Esophagus squamous epithelium (tissue), 5 donors: ENCODE data around the gene KCNN3. TPM values are rescaled to one million over a fixed set of nuclear protein-coding genes. Genes with fewer than 3 reads are reported as not detected.

Experiments used
- DNase-seq: peaks from one replicate; lab custom pipeline; 2025; lab: John Stamatoyannopoulos, UW
- H3K27ac ChIP-seq, 4 donors: fragments of 200-600 bp; sonication (generic); one replicate each; pipeline ENCODE4 v1.5.1; 2016 to 2019; ENCODE audit warnings: mild to moderate bottlenecking in 1 of 4
- H3K27me3 ChIP-seq, 4 donors: fragments of 200-600 bp; sonication (generic); 1 replicate in 3 of 4; 2 replicates in 1 of 4; pipeline versions ENCODE4 v1.5.1 to v1.6.0; 2017 to 2021; ENCODE audit warnings: antibody characterized with exemption in 1 of 4
- H3K36me3 ChIP-seq, 3 donors: fragments of 200-600 bp; sonication (generic); one replicate each; pipeline ENCODE4 v1.5.1; 2016 to 2019
- H3K4me1 ChIP-seq, 3 donors: fragments of 200-600 bp; sonication (generic); one replicate each; pipeline ENCODE4 v1.5.1; 2017 to 2019
- H3K4me3 ChIP-seq, 4 donors: fragments of 200-600 bp; sonication (generic); 1 replicate in 3 of 4; 2 replicates in 1 of 4; pipeline ENCODE4 v1.5.1; 2016 to 2019; ENCODE audit warnings: mild to moderate bottlenecking in 2 of 4, moderate library complexity in 1 of 4
- H3K9me3 ChIP-seq, 3 donors: fragments of 200-600 bp; sonication (generic); one replicate each; pipeline ENCODE4 v1.5.1; 2016 to 2019
- POLR2A ChIP-seq, 4 donors: fragments of 450-650 bp; IDR thresholded peaks; one replicate each; pipeline ENCODE4 v1.6.1; 2017; ENCODE audit warnings: antibody characterized with exemption in 4 of 4, mild to moderate bottlenecking in 4 of 4, moderate library complexity in 3 of 4
- WGBS, 2 donors: methylation state at CpG; one replicate each; pipeline ENCODE4 v1.1.5; 2018; 5-methylcytosine and 5-hydroxymethylcytosine counted together
- intact Hi-C: fragments of 100-400 bp; cut with DNase I; formaldehyde crosslinking; loops from one replicate; pipeline ENCODE4 v1.15.0; 2022
- total RNA-seq, 4 donors: library from RNA; depleted of rRNA; stranded (reverse); fragments of >200 nt; gene quantifications; one replicate each; pipeline ENCODE4 v1.1.0, GENCODE V29; 2016
- TF ChIP-seq, protein P1 (sequence below), 6 experiments: fragments of 450-650 bp in 4 of 6; fragments of 200-600 bp in 2 of 6; sonication (generic) in 2 of 6; IDR thresholded peaks; one replicate each; pipeline ENCODE4 v1.5.1; 2016 to 2019; ENCODE audit warnings: antibody characterized with exemption in 6 of 6, mild to moderate bottlenecking in 4 of 6, moderate library complexity in 4 of 6
- donor health status: DM: yes; HTN: yes; CAD: no.

The KCNN3 gene
- total RNA-seq, 4 donors from 2014 or later, result 0.08 to 1.7 (median 0.50) TPM

- WGBS, 2 donors, result 75 to 83% methylated on average over 3 of the region's 3 CpGs
- intact Hi-C loops, result no loop called here
Measured at GRCh38 chr1:154812877-154813276, 57.2 kb downstream of the KCNN3 start.

DNA sequence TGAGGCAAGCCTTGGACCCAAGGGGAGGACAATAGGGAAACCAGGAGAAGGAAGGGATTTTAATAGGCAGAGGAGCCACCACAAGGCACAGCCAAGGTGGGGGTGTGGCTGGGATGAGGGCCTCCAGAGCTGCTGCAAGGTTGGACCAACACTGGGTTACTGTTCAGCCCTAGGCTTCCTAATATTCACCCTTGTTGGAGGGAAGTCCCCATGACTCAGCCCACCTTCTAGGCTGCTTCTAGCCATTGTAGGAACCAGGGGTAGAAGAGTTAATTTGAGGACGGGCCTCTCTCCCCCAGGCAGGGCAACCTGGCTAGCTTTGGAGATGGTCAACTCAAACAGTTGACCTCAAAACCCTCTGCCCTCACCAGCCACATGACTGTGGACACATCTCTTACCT is 59.5 kb downstream of the KCNN3 start:
- TF ChIP-seq, protein P1, sequence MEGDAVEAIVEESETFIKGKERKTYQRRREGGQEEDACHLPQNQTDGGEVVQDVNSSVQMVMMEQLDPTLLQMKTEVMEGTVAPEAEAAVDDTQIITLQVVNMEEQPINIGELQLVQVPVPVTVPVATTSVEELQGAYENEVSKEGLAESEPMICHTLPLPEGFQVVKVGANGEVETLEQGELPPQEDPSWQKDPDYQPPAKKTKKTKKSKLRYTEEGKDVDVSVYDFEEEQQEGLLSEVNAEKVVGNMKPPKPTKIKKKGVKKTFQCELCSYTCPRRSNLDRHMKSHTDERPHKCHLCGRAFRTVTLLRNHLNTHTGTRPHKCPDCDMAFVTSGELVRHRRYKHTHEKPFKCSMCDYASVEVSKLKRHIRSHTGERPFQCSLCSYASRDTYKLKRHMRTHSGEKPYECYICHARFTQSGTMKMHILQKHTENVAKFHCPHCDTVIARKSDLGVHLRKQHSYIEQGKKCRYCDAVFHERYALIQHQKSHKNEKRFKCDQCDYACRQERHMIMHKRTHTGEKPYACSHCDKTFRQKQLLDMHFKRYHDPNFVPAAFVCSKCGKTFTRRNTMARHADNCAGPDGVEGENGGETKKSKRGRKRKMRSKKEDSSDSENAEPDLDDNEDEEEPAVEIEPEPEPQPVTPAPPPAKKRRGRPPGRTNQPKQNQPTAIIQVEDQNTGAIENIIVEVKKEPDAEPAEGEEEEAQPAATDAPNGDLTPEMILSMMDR (IDR thresholded peaks at IDR 0.05), result no peak
- no peak for TF ChIP-seq POLR2A (IDR thresholded peaks at IDR 0.05)
- Histone ChIP-seq H3K4me1 (peaks cover 0 to 41% (median 22%) of the 10 kb centered on the region in 3 donors), H3K36me3 (no peaks in the 10 kb centered on the region), H3K4me3 (no peak overlapping the region), H3K27me3 (peaks cover 0 to 14% (median 0%) of the 10 kb centered on the region in 4 donors), H3K27ac (peak overlapping the region in 3 of 4 donors; percentile 9 to 61 (median 55)), H3K9me3 (no peaks in the 10 kb centered on the region)
- DNase-seq, result no peak
- intact Hi-C loops, result no loop called here
- 75% methylated on average over 1 of the region's 1 CpG; no CpG with 5 or more reads in 1 of the 2 donors for WGBS, 2 donors

More at GRCh38 chr1:154812877-154813276, 57.2 kb downstream of the KCNN3 start:
- Histone ChIP-seq H3K36me3 (no peaks in the 10 kb centered on the region), H3K27me3 (peaks cover 0 to 7% (median 0%) of the 10 kb centered on the region in 4 donors), H3K9me3 (no peaks in the 10 kb centered on the region), H3K4me3 (no peak overlapping the region), H3K4me1 (peaks cover 0 to 46% (median 22%) of the 10 kb centered on the region in 3 donors), H3K27ac (peak overlapping the region in 1 of 4 donors; percentile 64)
- no peak for TF ChIP-seq POLR2A (IDR thresholded peaks at IDR 0.05)
- TF ChIP-seq, protein P1 (IDR thresholded peaks at IDR 0.05), result no peak
- no peak for DNase-seq

DNA sequence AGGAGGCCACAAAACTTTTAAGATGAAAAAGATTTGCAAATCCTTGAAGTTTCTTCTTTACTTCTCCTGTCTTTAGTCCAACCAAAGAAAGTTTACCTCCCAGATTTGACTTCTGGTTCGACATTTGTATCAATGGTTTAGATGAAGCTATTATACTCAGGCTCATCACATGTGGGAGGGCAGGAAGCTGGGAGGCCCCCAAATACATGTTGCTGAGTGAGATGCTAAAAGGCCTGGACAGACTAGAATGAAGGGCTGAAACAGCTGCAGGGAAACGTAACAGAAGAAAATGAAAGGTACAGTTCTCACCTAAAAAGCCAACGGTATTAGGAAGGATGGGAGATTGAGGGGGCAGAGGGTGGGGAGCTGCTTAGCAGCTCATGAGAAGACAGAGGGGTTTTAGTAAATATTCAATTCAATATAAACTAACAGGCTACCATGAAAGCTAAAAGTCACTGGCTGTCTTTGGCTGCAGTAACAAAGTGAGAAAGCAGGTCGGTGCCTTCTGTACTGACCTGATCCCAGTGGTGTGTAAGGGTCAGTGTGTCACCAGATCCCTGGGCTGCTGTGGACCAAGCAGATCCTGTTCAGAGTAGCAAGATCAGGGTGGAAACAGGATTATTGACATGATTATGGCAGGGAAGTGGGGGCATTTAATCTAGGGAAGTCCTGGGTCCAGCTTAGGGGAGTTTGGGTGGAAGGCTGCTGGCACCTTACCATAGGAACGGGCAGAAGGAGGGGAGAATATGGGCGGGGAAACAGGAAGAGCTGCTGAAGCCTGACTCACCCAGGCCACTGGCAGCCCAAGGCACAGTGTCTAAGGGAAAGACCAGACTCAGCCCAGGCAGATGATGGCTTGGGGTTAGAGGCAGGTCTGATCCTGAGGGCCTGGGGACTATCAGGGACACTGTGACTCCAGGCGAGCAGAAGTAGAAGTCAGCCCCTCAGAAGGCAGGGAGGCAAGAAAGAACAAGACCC is 60.4 kb downstream of the KCNN3 start:
- WGBS, 2 donors, result 33 to 40% methylated on average over 7 of the region's 7 CpGs
- TF ChIP-seq, protein P1 (IDR thresholded peaks at IDR 0.05), result no peak
- no peak for TF ChIP-seq POLR2A (IDR thresholded peaks at IDR 0.05)

GRCh38 chr1:154808909-154809262 is 61.2 kb downstream of the KCNN3 start:
- WGBS, 2 donors, result 84% methylated on average over 15 of the region's 17 CpGs; no CpG with 5 or more reads in 1 of the 2 donors
- Histone ChIP-seq H3K36me3 (no peaks in the 10 kb centered on the region), H3K27me3 (peaks cover 0 to 23% (median 0%) of the 10 kb centered on the region in 4 donors), H3K4me3 (no peak overlapping the region), H3K9me3 (no peaks in the 10 kb centered on the region), H3K4me1 (peaks cover 0 to 35% (median 19%) of the 10 kb centered on the region in 3 donors), H3K27ac (peak overlapping the region in 1 of 4 donors; percentile 55)
- intact Hi-C loops, result no loop called here
- no peak for DNase-seq
- TF ChIP-seq, protein P1 (IDR thresholded peaks at IDR 0.05), result no peak
- no peak for TF ChIP-seq POLR2A (IDR thresholded peaks at IDR 0.05)

More for the DNA sequence above, 60.4 kb downstream of the KCNN3 start:
- Histone ChIP-seq H3K36me3 (no peaks in the 10 kb centered on the region), H3K27ac (peak overlapping the region in 3 of 4 donors; percentile 33 to 61 (median 55)), H3K27me3 (peaks cover 0 to 20% (median 0%) of the 10 kb centered on the region in 4 donors), H3K9me3 (no peaks in the 10 kb centered on the region), H3K4me1 (peaks cover 0 to 41% (median 22%) of the 10 kb centered on the region in 3 donors), H3K4me3 (no peak overlapping the region)
- no peak for DNase-seq
- intact Hi-C loops, result no loop called here
